ENCODE data around the gene INTS1. TPM values are rescaled to one million over a fixed set of nuclear protein-coding genes. Genes with fewer than 3 reads are reported as not detected.

INTS1 gene
- total RNA-seq, 4 donors from 2014 or later = 50.3 to 134 (median 71.4) TPM

GRCh38 chr7:1542841-1543747 lies 38.9 kb upstream of the INTS1 start:
- H3K27me3 ChIP-seq = no peaks in the 10 kb centered on the region
- WGBS, 2 donors (ENCODE audit: low coverage in 1 of 2) = 82 to 83% methylated on average over 12 to 38 of the region's 38 CpGs
- no peak overlapping the region for H3K4me3 ChIP-seq
- H3K36me3 ChIP-seq = peaks cover 0 to 16% (median 7%) of the 10 kb centered on the region in 4 donors
- intact Hi-C loops (cut with DNase I; ENCODE audit: low total_unique reads) (no loop called here), in situ Hi-C loops (cut with MboI; ENCODE audit: low pct_ligation_motif_present in 1 of 4, low pct_unique_long_range_greater_than_20kb in 1 of 4, low sequenced_read_pairs in 3 of 4) (no loop called here)
- no peak overlapping the region for H3K27ac ChIP-seq
- TF ChIP-seq POLR2AphosphoS5 (IDR thresholded peaks at IDR 0.05) = peak in 1 of 3 donors; percentile 4
- TF ChIP-seq EP300 (IDR thresholded peaks at IDR 0.05; ENCODE audit: low read depth) = no peak
- TF ChIP-seq, protein P1, sequence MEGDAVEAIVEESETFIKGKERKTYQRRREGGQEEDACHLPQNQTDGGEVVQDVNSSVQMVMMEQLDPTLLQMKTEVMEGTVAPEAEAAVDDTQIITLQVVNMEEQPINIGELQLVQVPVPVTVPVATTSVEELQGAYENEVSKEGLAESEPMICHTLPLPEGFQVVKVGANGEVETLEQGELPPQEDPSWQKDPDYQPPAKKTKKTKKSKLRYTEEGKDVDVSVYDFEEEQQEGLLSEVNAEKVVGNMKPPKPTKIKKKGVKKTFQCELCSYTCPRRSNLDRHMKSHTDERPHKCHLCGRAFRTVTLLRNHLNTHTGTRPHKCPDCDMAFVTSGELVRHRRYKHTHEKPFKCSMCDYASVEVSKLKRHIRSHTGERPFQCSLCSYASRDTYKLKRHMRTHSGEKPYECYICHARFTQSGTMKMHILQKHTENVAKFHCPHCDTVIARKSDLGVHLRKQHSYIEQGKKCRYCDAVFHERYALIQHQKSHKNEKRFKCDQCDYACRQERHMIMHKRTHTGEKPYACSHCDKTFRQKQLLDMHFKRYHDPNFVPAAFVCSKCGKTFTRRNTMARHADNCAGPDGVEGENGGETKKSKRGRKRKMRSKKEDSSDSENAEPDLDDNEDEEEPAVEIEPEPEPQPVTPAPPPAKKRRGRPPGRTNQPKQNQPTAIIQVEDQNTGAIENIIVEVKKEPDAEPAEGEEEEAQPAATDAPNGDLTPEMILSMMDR (IDR thresholded peaks at IDR 0.05) = no peak
- TF ChIP-seq POLR2A (IDR thresholded peaks at IDR 0.05) = peak; percentile 11
- H3K4me1 ChIP-seq = peaks cover 0 to 18% (median 4%) of the 10 kb centered on the region in 4 donors
- no peaks in the 10 kb centered on the region for H3K9me3 ChIP-seq
- no peak for DNase-seq

- in situ Hi-C loops (cut with MboI; ENCODE audit: low pct_ligation_motif_present in 1 of 4, low pct_unique_long_range_greater_than_20kb in 1 of 4, low sequenced_read_pairs in 3 of 4) = no loop called here
- peaks cover 5 to 25% (median 6%) of the 10 kb centered on the region in 4 donors for H3K4me1 ChIP-seq
- no peak overlapping the region for H3K27ac ChIP-seq
- TF ChIP-seq POLR2A (IDR thresholded peaks at IDR 0.05) (no peak), POLR2AphosphoS5 (IDR thresholded peaks at IDR 0.05) (peak in 1 of 3 donors; percentile 22)
- 55 to 87% methylated on average over 2 to 19 of the region's 21 CpGs for WGBS, 2 donors (ENCODE audit: low coverage in 1 of 2)
- DNase-seq = no peak
- intact Hi-C loops (cut with DNase I; ENCODE audit: low total_unique reads) = no loop called here
- no peaks in the 10 kb centered on the region for H3K27me3 ChIP-seq
- no peaks in the 10 kb centered on the region for H3K9me3 ChIP-seq
- peaks cover 0 to 16% (median 7%) of the 10 kb centered on the region in 4 donors for H3K36me3 ChIP-seq
- no peak overlapping the region for H3K4me3 ChIP-seq
These were observed 38.1 kb upstream of the INTS1 start for GRCh38 chr7:1542329-1542728.

- peaks cover 0 to 16% (median 7%) of the 10 kb centered on the region in 4 donors for H3K36me3 ChIP-seq
- no peak overlapping the region for H3K27ac ChIP-seq
- DNase-seq = no peak
- 89 to 90% methylated on average over 10 to 25 of the region's 33 CpGs for WGBS, 2 donors (ENCODE audit: low coverage in 1 of 2)
- no peak overlapping the region for H3K4me3 ChIP-seq
- H3K4me1 ChIP-seq = peaks cover 11 to 32% (median 12%) of the 10 kb centered on the region in 4 donors
- in situ Hi-C loops (cut with MboI; ENCODE audit: low pct_ligation_motif_present in 1 of 4, low pct_unique_long_range_greater_than_20kb in 1 of 4, low sequenced_read_pairs in 3 of 4) = no loop called here
- H3K27me3 ChIP-seq = no peaks in the 10 kb centered on the region
- TF ChIP-seq POLR2A (IDR thresholded peaks at IDR 0.05) (no peak), POLR2AphosphoS5 (IDR thresholded peaks at IDR 0.05) (peak in 1 of 3 donors; percentile 20)
- intact Hi-C loops (cut with DNase I; ENCODE audit: low total_unique reads) = no loop called here
- H3K9me3 ChIP-seq = no peaks in the 10 kb centered on the region
These were observed 37.4 kb upstream of the INTS1 start for GRCh38 chr7:1541431-1542162.

DNA sequence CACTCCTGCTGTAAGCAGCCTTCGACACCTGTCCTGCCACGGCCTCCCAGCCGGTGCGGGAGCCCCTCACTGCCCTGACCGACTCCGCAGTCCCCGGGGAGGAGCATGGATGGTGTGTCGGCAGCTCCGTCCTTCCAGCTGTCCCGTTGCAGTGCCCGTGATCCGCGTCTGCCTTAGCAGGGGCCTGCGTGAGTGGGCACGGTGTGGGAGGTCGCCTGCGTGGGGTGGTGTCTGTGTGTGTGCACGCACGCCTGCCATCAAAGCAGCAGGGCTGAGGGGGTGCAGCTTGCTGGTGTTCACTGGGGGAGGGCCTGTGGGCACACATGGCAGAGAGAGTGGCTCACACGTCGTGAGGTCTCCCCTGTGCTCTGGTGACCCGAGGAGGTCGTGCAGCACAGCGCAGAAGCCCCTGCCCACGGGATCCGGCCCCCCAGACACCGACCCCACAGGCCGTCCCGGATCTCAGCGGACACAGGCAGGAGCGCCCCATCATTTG lies 36.6 kb upstream of the INTS1 start:
- no peak for DNase-seq
- Histone ChIP-seq H3K9me3 (no peaks in the 10 kb centered on the region), H3K4me3 (no peak overlapping the region), H3K36me3 (peaks cover 0 to 16% (median 7%) of the 10 kb centered on the region in 4 donors), H3K27ac (no peak overlapping the region), H3K4me1 (peaks cover 19 to 34% (median 19%) of the 10 kb centered on the region in 4 donors), H3K27me3 (no peaks in the 10 kb centered on the region)
- TF ChIP-seq POLR2A (IDR thresholded peaks at IDR 0.05) (no peak), EP300 (IDR thresholded peaks at IDR 0.05; ENCODE audit: low read depth) (no peak), POLR2AphosphoS5 (IDR thresholded peaks at IDR 0.05) (peak in 2 of 3 donors; percentile 7 to 18)
- TF ChIP-seq, protein P1 (IDR thresholded peaks at IDR 0.05) = no peak
- intact Hi-C loops (cut with DNase I; ENCODE audit: low total_unique reads) = no loop called here
- in situ Hi-C loops (cut with MboI; ENCODE audit: low pct_ligation_motif_present in 1 of 4, low pct_unique_long_range_greater_than_20kb in 1 of 4, low sequenced_read_pairs in 3 of 4) = no loop called here
- WGBS, 2 donors (ENCODE audit: low coverage in 1 of 2) = 91 to 96% methylated on average over 9 to 31 of the region's 31 CpGs

Measured in transverse colon (tissue), 4 donors.